Fibroblast of skin of abdomen (primary cell): ENCODE measurements around the gene TOX3.

ENCODE experiments used
- DNase-seq: peaks from one replicate; pipeline ENCODE4 v3.0.0-alpha.2; 2013

Gene TOX3

DNA sequence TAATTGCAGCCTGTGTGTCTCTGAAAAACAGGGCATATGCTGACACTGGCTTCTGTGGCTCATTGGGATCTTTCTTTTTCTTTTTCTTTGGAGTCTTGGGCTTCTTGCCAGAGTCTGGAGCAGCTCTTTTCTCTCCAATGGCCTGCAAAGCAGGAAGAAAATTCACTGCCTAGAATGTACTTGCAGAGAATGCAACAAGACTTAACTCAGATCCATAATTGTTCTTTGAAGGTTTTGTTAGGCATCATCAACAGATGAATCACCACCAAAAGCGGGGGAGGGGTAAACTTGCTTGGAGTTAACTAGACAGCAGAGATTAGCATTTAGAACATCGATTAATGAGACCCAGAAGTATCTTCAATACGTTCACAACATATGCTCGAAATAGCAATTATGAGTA lies 100.9 kb downstream of the TOX3 start:
- DNase-seq: peak; percentile 51

DNA sequence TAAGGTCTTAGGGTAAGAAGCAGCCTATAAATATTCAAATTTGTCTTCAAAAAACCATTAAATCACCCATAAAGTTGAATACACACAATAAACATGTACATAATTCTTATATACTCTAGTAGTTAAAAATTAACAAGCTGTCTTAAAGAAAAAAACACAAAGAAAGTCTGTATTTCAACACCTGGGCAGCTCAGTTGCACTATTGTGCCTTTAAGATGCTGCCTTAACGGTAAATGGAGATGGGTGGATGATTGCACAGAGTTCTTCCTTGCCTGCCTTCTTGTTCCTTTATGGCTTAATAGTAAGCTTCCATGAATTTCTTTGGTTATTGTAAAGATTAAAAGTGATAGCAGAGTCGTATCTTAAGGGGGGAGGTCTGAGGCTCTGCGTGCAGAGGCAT lies 105.1 kb downstream of the TOX3 start:
- DNase-seq: no peak

DNA sequence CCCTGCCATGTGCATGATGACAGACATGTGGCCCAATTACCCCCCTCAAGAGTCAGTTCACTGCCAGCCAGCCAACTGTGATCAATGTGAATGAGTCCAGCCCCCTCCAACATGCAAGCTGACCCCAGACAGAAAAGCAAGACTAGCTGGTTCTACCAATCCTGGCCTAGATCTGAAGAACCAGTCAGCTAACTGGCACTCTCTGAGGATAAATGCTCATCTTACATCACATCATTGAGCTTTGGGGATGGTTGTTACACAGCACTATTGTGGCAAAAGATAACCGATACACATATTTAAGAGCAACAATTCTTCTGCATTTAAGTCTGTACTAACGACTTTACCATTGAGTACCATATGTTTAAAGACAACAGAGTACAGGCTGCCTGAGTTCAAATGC lies 106.7 kb downstream of the TOX3 start:
- no peak for DNase-seq

DNA sequence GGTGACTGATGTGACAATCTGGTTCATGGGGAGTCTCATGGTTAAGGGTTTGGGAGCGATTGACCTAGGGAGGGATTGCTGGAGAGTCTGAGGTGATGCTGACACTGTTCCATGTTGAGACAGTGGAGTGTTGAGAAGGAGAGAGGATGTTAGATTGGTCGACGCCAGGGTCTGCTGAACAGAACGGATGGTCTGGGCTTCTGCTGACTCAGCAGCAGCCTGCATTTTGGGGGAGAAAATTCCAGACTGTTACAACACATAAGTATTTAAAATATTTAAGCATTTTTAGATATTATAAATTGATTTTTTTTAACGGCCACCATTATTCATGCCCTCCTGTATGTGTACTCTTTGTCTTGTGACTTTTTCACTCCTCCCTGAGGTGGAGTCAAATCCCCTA lies 107.2 kb downstream of the TOX3 start:
- no peak for DNase-seq

DNA sequence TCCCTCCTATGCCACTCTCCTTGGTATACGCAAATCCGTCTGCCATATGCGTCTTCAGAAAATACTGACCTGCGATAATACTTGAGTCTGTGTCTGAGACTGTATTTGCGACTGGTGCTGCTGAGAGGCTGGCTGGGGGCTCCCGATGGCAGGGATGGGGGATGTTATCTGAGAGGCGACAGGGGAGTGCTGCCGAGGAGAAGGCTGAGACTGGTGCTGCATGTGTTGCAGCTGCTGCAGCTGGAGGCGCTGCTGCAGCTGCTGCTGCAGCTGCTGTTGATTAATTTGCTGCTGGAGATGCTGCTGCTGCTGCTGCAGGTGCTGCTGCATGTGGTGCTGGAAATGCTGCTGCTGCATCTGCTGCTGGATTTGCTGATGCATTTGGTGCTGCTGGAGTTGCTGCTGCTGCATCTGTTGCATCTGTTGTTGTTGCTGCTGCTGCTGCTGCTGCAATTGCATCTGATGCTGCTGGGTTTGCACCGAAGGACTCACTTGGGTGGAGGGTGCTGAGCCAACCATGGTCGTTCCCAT lies 107.7 kb downstream of the TOX3 start:
- no peak for DNase-seq

DNA sequence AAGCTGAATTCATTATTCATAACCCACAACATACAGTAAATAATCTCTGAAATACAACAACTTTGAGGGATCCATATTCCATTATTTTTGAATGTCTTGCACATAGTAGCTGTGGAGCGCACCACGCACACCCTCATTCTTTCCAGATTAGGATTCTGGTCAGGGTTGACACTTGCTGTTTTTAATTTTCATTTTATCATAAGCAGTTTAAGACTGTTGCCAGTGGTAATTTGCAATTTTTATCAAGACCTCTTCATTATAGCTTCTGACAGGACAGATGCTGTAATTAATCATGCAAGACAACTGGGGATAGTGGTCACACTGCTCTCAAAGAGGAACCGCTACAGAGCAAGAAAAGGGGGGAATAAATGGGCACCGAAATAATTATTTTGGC lies 109.7 kb downstream of the TOX3 start:
- no peak for DNase-seq

DNA sequence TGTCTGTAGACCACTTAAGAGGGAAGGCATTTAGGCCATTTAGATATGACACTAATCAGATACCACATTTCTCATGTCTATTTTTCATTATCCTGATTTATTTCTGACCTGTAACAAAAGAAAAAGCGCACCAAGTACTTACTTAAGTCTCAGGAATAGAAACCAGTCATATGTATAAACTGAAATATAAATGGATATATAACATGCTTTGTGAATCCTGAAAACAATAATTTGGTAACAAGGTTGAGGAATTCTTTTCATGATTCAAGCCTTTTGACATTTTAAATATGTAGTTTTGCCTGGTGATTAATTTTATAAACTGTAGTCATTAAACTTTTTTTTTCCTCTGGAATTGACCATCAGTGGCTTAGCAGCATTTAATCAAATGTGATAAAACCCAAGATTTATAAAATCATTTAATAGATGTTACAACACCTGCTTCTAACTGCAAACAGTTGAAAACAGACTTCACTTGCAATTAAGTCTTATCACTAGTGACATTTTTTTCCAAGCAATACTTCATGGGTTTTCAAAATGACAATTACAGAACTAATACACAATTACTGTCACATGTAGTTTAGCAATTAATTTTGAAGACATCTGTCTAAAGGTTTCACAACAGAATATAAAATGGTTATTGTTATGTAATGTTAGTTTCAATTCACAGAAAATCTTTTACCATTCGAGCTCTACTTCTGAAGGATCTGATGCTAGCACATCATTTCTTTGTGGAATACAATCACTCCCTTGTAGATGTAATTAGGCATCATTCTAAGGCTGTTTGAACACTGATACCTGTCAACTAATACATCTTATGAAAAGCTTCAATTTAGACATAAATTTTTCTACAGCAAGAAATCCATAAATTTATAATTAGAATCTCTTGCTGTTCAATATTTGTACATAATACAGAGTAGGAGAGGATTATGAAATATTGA lies 110.3 kb downstream of the TOX3 start:
- DNase-seq: no peak

DNA sequence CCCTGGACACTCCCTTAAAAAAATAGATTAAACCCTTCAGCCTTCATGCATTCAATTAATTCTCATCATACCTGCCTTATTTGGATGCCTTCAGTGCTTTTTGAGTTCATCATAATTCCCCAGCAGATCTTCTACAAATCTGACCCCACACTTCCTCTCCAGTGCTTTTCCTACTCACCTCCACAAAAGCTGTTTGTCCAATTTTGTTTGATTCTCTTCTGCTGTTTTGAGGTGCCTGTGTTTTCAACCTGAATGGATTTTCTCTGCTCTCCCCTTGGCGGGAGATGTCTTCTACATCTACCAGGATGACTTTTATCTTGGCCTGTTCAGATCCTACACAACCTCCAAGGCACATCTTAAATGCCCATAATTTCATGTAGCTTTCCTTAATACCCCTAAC lies 112.7 kb downstream of the TOX3 start:
- no peak for DNase-seq

DNA sequence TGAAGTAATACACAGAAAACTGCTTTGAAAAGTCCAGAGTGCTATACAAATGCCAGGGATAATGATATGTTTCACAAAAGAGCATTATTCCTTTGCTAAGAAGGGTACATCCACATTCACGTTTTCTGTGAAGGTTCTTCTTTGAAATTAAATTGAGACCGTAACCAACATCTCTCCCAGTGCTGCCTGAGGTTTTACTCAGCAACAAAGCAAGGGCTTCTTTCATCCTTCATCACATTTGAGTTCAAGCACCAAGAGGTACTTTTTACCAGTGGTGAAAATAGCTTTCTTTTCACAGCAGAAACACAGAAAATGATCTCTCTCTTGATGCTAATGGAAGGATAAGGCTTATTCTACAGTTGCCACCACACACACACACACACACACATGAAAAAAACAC lies 113.3 kb downstream of the TOX3 start:
- no peak for DNase-seq

DNA sequence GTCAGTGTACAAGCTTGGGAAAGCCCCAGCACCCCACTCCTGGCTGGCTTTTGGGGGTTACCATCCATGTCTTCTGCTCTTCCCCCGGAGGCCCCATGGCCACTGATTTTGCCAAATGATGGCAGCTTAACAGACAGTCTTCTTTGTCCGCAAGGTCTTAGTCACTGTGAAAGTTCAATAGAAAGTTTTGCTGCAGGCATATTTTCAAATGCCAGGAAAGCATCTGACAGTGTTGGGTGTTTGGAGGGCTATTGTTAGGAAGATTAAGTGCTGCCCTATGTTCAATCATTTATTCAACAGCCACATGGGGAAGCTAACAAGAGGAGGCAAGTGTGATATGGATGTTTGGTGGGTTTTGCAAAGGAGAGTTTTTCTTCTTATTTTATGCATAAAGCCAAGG lies 122.4 kb downstream of the TOX3 start:
- DNase-seq: no peak

DNA sequence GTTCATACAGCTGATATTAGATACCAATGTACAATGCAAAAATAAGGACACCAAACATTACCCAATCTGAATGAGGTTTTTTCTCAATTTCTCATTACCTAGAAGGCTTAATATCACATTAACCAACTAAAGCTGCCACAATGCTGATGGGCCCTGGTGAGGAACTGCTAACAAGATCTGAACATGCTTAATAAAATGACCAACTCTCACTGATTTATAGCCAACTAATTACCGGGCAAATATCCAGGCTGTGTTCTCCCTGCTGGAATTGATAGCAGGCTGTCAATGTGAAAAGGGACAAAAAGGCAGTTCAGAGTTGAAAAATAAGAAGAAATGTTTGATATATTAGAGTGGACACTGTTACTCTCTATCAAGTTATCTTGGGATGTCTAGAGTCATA lies 124.6 kb downstream of the TOX3 start:
- no peak for DNase-seq

DNA sequence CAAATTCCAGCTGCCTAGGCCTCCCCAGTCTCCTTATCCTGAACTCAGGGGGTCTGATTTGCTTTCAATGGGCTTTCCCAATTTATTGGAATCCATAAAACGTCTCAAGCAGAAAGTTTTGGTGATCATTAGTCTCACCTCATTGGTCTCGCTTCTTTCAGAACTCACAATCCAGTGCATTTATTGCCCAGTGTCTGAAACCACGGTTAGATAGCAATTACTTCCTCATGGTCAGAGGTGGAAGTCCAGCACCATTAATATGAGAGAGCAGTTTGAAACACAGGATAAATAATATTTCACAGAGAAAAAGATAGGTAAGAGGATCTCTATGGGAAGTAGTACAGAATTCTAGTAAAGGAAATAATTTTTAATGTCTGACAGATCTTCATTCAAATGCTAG lies 128.7 kb downstream of the TOX3 start:
- DNase-seq: no peak

DNA sequence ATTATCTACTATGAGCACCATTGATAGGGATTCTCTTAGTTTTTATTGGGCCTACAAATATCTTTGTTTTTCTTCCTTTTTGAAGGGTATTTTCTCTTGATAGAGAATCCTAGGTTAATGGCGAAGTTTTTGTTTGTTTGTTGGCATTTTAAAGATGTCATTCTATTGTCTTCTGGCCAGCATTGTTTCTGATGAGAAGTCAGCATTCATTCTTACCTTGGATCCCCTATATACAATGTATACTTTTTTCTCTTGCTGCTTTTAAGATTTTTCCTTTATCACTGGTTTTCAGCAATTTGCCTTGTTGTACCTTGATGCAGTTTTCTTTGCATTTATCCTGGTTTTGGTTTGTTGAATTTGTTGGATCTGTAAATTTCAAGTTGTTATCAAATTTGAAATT lies 130.1 kb downstream of the TOX3 start:
- DNase-seq: no peak

DNA sequence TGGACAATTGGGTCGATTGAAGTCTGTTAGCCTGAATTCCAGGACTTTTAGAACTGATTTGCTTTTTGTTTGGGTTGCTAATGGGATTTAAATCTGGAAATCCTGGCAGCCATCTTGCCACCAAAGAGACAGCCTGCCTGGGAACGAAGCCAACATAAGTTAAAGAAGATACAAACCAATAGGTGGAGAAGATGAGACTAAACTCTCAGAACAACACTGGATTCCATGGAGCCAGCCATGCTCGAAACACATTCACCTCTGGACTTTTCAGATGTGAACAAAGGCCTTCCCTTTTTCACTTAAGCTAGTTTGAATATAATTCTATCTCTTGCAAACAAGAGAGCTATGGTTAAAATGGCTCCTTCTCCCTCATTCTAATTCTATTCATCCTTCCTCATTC lies 135.9 kb downstream of the TOX3 start:
- no peak for DNase-seq

DNA sequence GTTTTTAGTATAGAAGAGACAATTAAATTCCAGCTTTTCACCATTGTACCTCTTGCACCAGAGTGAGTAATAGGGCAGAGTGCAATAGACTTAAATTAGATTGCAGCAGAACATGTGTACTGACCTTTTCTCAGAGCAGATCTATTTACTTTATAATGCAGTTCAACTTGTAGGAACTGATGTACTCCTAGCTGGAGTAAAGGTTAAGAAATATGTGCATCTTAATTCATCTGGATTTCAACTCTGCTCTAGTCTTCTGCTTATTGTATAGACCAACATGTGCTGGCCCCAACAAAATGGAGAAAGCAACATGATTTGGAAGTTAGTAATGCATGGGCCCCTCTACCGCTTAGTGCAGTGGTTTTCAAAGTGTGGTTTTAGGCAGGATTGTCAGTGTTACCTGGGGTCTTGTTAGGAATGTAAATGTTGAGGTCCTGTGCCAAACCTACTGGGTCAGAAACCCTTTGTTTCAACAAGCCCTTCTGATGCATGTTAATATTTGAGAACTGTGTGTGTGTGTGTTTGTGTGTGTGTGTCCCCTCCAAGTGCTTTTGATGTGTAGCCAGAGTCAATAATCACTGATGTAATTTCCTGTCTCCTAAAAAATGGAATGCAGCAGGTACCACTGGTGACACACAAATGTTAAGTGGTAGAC lies 138.6 kb downstream of the TOX3 start:
- no peak for DNase-seq

DNA sequence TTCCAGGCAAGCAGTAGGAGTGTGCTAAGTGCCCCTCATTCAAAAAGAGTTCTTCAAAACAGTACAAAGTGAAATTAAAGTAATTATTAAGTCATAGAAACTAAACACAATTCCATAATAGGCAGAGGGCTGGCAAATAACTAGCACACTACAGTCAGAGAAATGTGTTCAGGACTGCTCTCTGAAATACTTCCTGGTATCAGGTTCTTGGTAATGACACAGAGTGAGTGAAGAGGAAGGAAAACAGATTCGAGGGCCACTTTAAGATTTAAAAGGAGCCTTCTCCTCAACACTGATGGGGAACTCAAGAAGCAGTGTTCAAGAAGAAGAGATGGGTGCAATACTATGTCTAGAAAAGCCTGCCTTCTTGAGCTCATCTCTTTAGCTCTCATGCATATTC lies 139.2 kb downstream of the TOX3 start:
- DNase-seq: no peak

DNA sequence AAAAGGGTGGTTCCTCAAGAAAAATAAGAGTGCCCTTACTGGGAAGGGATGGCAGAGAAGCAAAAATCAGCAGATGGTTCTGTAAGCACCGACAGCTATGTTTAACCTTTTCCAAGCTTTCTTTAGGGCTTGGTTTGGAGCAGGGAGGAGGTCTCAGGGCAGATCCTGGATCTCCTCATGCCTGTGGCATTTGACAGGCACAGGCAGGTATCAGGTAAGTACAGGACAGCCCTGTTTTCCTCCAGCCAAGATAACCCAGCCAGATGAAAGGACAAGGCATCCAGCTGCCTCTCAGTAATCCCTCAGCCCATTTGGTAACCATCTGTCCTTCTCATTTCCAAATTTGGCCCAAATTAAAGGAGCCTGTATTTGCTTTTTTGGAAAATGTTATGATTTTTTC lies 141.5 kb downstream of the TOX3 start:
- DNase-seq: no peak

DNA sequence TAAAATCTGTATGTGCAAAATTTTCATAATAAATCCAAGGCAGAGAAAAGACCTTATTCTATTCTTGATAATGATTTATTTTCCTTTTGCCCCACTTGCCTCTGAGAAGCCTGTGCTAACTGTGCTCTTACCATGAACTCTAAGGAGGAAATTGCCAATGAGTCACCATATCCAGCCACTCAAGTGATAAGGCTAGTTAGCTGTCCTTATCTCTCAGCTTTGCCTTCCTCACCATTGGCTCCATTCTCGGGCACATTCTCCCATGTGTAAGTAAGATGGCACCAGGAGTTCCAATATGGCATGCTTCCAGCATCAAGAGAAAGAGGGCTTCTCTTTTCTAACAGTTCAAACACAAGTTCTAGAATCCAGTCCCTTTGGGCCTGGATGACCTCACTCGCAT lies 142.4 kb downstream of the TOX3 start:
- DNase-seq: no peak

DNA sequence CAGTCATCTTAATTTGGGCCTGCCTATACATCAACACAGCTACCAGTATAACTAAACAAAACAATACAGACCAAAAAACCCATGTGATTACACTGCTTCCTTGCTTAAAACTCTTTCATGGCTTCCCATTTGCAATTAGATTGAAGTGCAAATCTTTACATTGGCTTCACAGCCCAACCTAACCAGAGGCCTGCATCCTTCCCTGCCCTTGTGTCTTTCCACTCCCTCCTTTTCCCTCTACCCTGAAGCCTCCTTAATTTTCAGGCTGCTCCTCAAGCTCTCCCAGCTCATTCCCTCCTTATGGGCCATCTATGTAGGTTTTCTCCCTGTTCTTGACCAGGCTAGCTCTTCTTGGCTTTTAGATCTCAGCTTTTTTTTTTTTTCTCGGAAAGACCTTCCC lies 147.8 kb downstream of the TOX3 start:
- DNase-seq: no peak

DNA sequence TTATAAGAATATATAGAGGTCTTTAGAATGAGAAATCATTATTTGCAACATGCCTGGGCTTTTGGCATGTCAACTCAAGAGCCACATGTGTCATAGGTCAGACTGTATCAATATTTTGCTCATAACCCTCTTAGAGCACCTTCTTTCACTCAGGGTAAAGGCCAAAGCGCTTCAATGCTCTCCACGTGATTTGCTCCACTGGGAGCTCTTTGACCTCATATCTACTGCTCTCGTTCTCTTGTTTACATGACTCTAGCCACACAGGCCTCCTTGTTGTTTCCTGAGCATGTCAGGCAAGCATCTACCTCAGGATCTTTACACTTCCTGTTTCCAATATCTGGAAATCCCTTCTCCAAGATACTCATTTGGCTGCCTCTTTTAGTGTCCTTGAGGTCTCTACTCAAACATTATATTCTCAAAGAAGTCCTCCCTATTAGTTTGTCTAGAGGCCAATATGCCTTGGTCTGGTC lies 148.4 kb downstream of the TOX3 start:
- DNase-seq: no peak

DNA sequence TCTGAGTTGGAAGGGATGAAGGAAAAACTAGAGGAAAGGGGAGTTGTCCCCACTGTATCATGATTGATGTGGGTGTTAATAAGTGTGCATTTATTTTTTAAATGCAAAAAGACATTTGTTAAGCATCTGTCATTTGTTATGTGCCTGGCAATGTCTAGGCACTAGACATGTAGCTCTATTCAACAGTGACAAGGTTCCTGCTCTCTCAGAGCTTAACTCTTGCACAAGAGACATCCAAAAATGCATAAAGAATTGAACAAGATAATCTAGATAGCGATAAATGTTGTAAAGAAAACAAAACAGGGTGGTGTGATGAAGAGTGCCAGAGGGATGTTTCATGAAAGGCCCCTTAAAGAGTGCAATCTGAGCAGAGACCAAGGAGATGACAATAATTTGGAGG lies 148.9 kb downstream of the TOX3 start:
- no peak for DNase-seq

DNA sequence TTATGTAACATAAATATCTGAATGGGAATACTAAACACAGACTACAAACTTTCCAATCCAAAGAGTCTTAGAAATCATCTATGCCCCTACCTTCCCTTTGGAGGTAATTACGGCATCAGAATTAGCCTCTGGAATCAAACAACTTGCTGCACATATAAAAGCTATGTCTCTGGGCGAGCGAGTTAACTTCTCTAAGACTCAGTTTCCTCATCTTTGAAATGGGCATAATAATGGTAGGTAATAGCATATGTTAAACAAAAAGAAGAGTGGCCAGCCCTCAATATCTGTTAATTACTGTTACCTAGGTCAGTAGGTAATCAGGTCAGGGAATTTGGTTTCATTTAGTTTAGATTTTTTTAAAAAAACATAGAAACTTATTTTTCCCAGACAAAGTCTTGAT lies 153.5 kb downstream of the TOX3 start:
- DNase-seq: no peak

DNA sequence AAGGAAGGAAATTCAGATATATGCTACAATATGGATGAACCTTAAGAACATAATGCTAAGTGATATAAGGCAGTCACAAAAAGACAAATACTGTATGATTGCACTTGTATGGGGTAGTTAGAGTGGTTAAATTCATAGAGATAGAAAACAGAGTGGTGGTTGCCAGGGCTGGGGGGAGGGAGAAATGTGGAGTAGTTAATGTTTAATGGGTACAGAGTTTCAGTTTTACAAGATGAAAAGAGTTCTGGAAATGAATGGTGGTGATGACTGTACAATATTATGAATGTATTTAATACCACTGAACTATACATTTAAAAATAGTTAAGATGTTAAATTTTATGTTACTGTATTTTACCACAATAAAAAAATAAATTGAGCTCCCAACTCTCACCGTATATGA lies 157.9 kb downstream of the TOX3 start:
- no peak for DNase-seq
